Thyroid gland (tissue), 4 donors: ENCODE data around the gene TAGLN.

Experiments used
- POLR2A ChIP-seq, 2 donors: fragments of 450-650 bp; IDR thresholded peaks; one replicate each; pipeline ENCODE4 v1.6.1; 2017; ENCODE audit warnings: antibody characterized with exemption in 2 of 2, mild to moderate bottlenecking in 2 of 2, moderate library complexity in 1 of 2
- TF ChIP-seq, protein P1 (sequence below), 6 experiments: fragments of 200-600 bp in 3 of 6; fragments of 450-650 bp in 3 of 6; sonication (generic) in 3 of 6; IDR thresholded peaks; one replicate each; pipeline ENCODE4 v1.5.1; 2016 to 2019; ENCODE audit warnings: antibody characterized with exemption in 6 of 6, mild to moderate bottlenecking in 2 of 6, inconsistent platforms in 1 of 6, moderate library complexity in 1 of 6

DNA sequence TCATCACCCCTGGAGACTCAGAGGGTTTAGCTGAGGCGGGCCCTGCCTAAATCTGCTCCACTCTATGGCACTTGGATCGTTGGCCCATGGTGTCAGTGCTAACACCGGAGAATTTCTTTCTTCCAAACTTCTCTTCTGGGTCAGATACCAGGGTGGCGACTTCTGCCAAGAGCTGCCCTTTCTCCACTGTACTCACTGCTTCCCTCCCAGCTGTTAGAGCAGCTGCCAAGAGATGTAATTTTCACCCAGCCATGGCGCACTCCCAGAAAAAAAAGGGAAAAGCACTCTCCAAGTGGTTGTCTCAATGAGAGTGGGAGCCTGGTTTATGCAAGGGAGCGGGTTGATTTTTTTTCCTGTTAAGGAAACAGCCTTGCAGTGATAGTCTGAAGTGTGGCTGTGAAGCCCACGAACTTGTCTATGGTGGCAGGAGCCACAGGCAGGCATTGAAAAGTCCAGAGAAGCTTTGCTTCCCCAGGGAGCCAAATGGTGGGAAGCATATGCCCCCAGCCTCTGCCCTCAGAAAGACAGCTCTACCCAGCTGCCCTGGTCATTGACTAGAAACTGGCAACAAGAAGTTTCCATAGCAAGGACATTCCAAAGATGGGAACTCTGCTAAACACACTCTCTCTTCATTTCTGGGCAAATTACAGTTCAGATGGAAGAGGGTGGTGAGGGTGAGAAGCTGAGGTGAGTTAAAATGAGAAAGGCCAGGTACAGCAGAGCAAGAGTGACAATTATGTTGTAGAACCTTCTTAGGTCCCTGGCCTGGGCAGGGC is 22.0 kb downstream of the TAGLN start:
- TF ChIP-seq, protein P1, sequence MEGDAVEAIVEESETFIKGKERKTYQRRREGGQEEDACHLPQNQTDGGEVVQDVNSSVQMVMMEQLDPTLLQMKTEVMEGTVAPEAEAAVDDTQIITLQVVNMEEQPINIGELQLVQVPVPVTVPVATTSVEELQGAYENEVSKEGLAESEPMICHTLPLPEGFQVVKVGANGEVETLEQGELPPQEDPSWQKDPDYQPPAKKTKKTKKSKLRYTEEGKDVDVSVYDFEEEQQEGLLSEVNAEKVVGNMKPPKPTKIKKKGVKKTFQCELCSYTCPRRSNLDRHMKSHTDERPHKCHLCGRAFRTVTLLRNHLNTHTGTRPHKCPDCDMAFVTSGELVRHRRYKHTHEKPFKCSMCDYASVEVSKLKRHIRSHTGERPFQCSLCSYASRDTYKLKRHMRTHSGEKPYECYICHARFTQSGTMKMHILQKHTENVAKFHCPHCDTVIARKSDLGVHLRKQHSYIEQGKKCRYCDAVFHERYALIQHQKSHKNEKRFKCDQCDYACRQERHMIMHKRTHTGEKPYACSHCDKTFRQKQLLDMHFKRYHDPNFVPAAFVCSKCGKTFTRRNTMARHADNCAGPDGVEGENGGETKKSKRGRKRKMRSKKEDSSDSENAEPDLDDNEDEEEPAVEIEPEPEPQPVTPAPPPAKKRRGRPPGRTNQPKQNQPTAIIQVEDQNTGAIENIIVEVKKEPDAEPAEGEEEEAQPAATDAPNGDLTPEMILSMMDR (IDR thresholded peaks at IDR 0.05): no peak
- no peak for TF ChIP-seq POLR2A (IDR thresholded peaks at IDR 0.05)
